Psoas muscle (tissue), 8 donors: ENCODE results near the gene VWA3B. TPM values are rescaled to one million over a fixed set of nuclear protein-coding genes. Genes with fewer than 3 reads are reported as not detected.

Experiments used
- ATAC-seq, 4 donors: fragments of 200-7000 bp; cut with Tn5 transposase; one replicate each; pipeline ENCODE4 v1.9.1; 2020; ENCODE audit warnings: moderate library complexity in 3 of 4, mild to moderate bottlenecking in 2 of 4
- DNase-seq, 2 donors: peaks; one replicate each; pipeline ENCODE4 v3.0.0-alpha.2; 2020
- H3K27ac ChIP-seq: fragments of 200-600 bp; one replicate; pipeline ENCODE4 v1.8.0; 2022
- H3K27me3 ChIP-seq, 3 donors: fragments of 200-600 bp in 1 of 3; one replicate each; pipeline versions ENCODE4 v1.6.1 to v1.8.0; 2013 to 2022; ENCODE audit warnings: low read length in 2 of 3, mild to moderate bottlenecking in 2 of 3, moderate library complexity in 1 of 3; ENCODE audit not compliant: insufficient read depth in 3 of 3
- H3K36me3 ChIP-seq, 2 donors: fragments of 200-600 bp in 1 of 2; one replicate each; pipeline versions ENCODE4 v1.6.1 to v1.8.0; 2013 to 2022; ENCODE audit warnings: low read depth in 1 of 2, mild to moderate bottlenecking in 1 of 2, moderate library complexity in 1 of 2; ENCODE audit not compliant: insufficient read depth in 1 of 2
- H3K4me1 ChIP-seq: fragments of 200-600 bp; one replicate; pipeline ENCODE4 v1.8.0; 2022
- H3K4me3 ChIP-seq: fragments of 200-600 bp; one replicate; pipeline ENCODE4 v1.8.0; 2022; ENCODE audit warnings: mild to moderate bottlenecking
- H3K9me3 ChIP-seq: fragments of 200-600 bp; one replicate; pipeline ENCODE4 v1.8.0; 2022
- WGBS, 3 donors: extraction: QIAGEN DNeasy Blood & Tissue Kit; methylation state at CpG; one replicate each; pipeline versions ENCODE4 v1.1.6 to v1.1.7; 2013; 5-methylcytosine and 5-hydroxymethylcytosine counted together
- intact Hi-C, 2 donors: fragments of 100-400 bp; cut with DNase I; formaldehyde crosslinking; loops; one replicate each; pipeline versions ENCODE4 v1.11.0 to v1.14.2; 2022
- polyA plus RNA-seq, 3 donors: library from polyadenylated mRNA; stranded (reverse); fragments of 200-250 nt; gene quantifications; one replicate each; pipeline ENCODE4 v1.2.3, GENCODE V29; 2013
- total RNA-seq, 4 donors: library from RNA; stranded (reverse); fragmentation: NEBNext Ultra II Directional in 2 of 4; extraction: Animal tissue kit (Norgen Biotek cat#: 25700) in 2 of 4; gene quantifications; one replicate each; pipeline versions ENCODE4 v1.2.1 to v1.2.4, GENCODE V29; 2021 to 2023
- TF ChIP-seq, protein P1 (sequence below): fragments of 200-600 bp; IDR thresholded peaks from one replicate; pipeline ENCODE4 v1.8.0; 2022; ENCODE audit warnings: antibody characterized with exemption
- donor health status: healthy with polysubstance abuse.
- donor health status: DM: no; HTN: no; CAD: no; lungs with moderate emphysema.
- donor health status: Bipolar disorder and iron deficiency.
- donor health status: healthy.
- donor health status: DM: yes; HTN: yes; CAD: no.
- donor health status: DM: no; HTN: no; CAD: no.
- donor health status: DM: no; HTN: no; CAD: no.
- donor health status: DM: yes; HTN: yes; CAD: no.

Gene VWA3B
- total and polyA plus RNA-seq, 7 donors = 0.01 to 0.24 (median 0.21) TPM; not detected in 3

DNA sequence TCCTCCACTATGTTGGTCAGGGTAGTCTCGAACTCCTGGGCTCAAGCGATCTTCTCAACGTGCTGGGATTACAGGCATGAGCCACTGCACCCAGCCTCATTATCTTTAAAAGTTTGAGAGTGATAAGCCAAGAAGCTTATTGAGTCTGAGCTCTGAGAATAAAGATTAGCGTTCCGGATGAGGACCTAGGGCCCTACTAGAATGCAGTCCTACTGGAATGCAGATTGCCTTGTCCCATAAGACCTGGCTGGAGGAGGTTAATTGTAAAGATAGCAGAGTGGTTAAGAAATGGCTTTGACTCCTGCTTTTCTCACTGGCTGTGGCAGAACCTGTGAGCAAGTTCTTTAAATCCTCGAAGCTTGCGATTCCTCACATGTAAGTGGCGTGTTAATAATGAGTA is 4.0 kb downstream of the VWA3B start:
- H3K27me3 ChIP-seq = no peaks in the 10 kb centered on the region
- H3K4me1 ChIP-seq = peaks cover 13% of the 10 kb centered on the region
- DNase-seq (no peak), ATAC-seq (no peak)
- WGBS, 3 donors = 80 to 88% (median 83%) methylated on average over 8 of the region's 8 CpGs
- no peaks in the 10 kb centered on the region for H3K36me3 ChIP-seq
- H3K27ac ChIP-seq = no peak overlapping the region
- intact Hi-C loops = no loop called here
- TF ChIP-seq, protein P1, sequence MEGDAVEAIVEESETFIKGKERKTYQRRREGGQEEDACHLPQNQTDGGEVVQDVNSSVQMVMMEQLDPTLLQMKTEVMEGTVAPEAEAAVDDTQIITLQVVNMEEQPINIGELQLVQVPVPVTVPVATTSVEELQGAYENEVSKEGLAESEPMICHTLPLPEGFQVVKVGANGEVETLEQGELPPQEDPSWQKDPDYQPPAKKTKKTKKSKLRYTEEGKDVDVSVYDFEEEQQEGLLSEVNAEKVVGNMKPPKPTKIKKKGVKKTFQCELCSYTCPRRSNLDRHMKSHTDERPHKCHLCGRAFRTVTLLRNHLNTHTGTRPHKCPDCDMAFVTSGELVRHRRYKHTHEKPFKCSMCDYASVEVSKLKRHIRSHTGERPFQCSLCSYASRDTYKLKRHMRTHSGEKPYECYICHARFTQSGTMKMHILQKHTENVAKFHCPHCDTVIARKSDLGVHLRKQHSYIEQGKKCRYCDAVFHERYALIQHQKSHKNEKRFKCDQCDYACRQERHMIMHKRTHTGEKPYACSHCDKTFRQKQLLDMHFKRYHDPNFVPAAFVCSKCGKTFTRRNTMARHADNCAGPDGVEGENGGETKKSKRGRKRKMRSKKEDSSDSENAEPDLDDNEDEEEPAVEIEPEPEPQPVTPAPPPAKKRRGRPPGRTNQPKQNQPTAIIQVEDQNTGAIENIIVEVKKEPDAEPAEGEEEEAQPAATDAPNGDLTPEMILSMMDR = no peak
- no peak overlapping the region for H3K4me3 ChIP-seq
- H3K9me3 ChIP-seq = peaks cover under 1% of the 10 kb centered on the region

GRCh38 chr2:98091738-98092137 is 4.8 kb downstream of the VWA3B start:
- no peak overlapping the region for H3K27ac ChIP-seq
- WGBS, 3 donors = 84 to 88% (median 86%) methylated on average over 1 of the region's 1 CpG
- TF ChIP-seq, protein P1 = no peak
- H3K36me3 ChIP-seq = no peaks in the 10 kb centered on the region
- H3K9me3 ChIP-seq = peaks cover 4% of the 10 kb centered on the region
- intact Hi-C loops = no loop called here
- H3K4me3 ChIP-seq = no peak overlapping the region
- peaks cover 7% of the 10 kb centered on the region for H3K4me1 ChIP-seq
- no peaks in the 10 kb centered on the region for H3K27me3 ChIP-seq
- ATAC-seq (peak in 2 of 4 donors; percentile 50 to 54), DNase-seq (no peak)

DNA sequence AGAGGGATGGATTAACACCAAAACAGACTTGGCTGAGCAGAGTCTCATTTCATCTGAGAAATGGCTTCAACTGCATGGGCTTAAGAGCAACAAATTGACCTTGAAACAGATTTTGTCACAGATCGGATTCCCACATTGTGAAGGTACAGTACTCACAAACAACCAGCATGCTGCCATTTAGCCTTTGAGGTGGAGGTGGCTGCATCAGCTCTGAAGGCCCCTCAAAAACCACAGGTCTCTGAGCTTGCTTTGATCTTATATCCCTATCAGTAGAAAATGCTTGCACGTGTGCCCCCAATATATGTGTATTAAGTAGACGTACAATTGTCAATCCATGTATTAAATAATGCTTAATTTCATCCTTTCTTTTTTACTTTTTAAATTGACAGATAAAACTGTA is 6.2 kb downstream of the VWA3B start:
- Histone ChIP-seq H3K4me1 (no peaks in the 10 kb centered on the region), H3K36me3 (no peaks in the 10 kb centered on the region), H3K9me3 (peaks cover 4% of the 10 kb centered on the region), H3K27ac (no peak overlapping the region), H3K27me3 (no peaks in the 10 kb centered on the region), H3K4me3 (no peak overlapping the region)
- DNase-seq (no peak), ATAC-seq (no peak)
- intact Hi-C loops = no loop called here
- WGBS, 3 donors = 64 to 78% (median 71%) methylated on average over 3 of the region's 3 CpGs
- TF ChIP-seq, protein P1 = no peak

DNA sequence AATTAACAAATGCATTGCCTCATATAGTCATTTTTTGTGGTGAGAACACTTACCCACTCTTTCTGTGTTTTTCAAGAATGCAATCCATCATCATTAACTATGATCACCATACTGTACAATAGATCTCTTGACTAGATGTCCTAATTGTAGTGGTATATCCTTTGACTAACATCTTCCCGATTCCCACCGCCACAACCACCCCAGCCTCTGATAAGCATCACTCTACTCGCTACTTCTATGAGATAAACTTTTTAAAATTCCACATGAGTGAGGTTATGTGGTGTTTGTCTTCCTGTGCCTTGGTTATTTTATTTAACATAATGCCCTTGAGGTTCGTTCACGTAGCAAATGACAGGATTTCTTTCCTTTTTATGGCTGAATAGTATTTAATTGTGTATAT is 6.6 kb downstream of the VWA3B start:
- Histone ChIP-seq H3K36me3 (no peaks in the 10 kb centered on the region), H3K27ac (no peak overlapping the region), H3K9me3 (peaks cover 4% of the 10 kb centered on the region), H3K4me1 (no peaks in the 10 kb centered on the region), H3K27me3 (no peaks in the 10 kb centered on the region), H3K4me3 (no peak overlapping the region)
- ATAC-seq (no peak), DNase-seq (no peak)
- TF ChIP-seq, protein P1 = no peak
- intact Hi-C loops = no loop called here
- WGBS, 3 donors = 89 to 91% (median 90%) methylated on average over 5 of the region's 5 CpGs
